H1 (cell line): Measurements from ENCODE around the gene OXNAD1. TPM values are rescaled to one million over a fixed set of nuclear protein-coding genes. Genes with fewer than 3 reads are reported as not detected.

Experiments used
- CTCF ChIA-PET: fragments of 300-600 bp; sonication (Branson Sonifier 250); formaldehyde crosslinking; loops from one replicate; lab custom pipeline; 2021; ENCODE audit not compliant: partially characterized antibody; lab: Charles Lee
- POLR2A ChIA-PET: fragments of 300-600 bp; sonication (Branson Sonifier 250); formaldehyde crosslinking; loops from one replicate; lab custom pipeline; 2021; ENCODE audit warnings: inconsistent platforms; ENCODE audit not compliant: partially characterized antibody; lab: Charles Lee
- DNase-seq, 2 experiments: peaks; one replicate each; pipeline versions ENCODE4 v3.0.0 to v3.0.0-alpha.2; 2010 to 2022; ENCODE audit warnings: low spot score in 2 of 2, low read depth in 1 of 2, mixed read lengths in 1 of 2
- FAIRE-seq: peaks from 2 replicates; lab custom pipeline; 2011; peaks lifted over from hg19 to GRCh38; lab: Jason Lieb, UNC
- H2AFZ ChIP-seq: 2 replicates; pipeline ENCODE4 v1.8.1; 2012; ENCODE audit warnings: low read length, inconsistent platforms
- H2AK5ac ChIP-seq: 2 replicates; pipeline ENCODE4 v1.6.1; 2013; ENCODE audit warnings: low read depth, low read length
- H2BK120ac ChIP-seq: replicated peaks from 2 replicates; pipeline ENCODE3; 2013; ENCODE audit warnings: low read depth, low read length, inconsistent platforms
- H2BK12ac ChIP-seq: 2 replicates; pipeline ENCODE4 v1.6.1; 2013; ENCODE audit warnings: low read depth, low read length
- H2BK15ac ChIP-seq: 2 replicates; pipeline ENCODE4 v1.6.1; 2013; ENCODE audit warnings: low read length
- H2BK20ac ChIP-seq: 2 replicates; pipeline ENCODE4 v1.6.1; 2013; ENCODE audit warnings: low read length
- H2BK5ac ChIP-seq: 2 replicates; pipeline ENCODE4 v1.6.1; 2013; ENCODE audit warnings: low read depth, low read length
- H3K14ac ChIP-seq: 2 replicates; pipeline ENCODE4 v1.6.1; 2013; ENCODE audit warnings: inconsistent platforms; ENCODE audit not compliant: insufficient read length
- H3K18ac ChIP-seq: 2 replicates; pipeline ENCODE4 v1.6.1; 2013; ENCODE audit warnings: low read length; ENCODE audit errors: extremely low read depth
- H3K23ac ChIP-seq: 2 replicates; pipeline ENCODE4 v1.6.1; 2013; ENCODE audit warnings: inconsistent platforms; ENCODE audit not compliant: insufficient read length
- H3K23me2 ChIP-seq: 2 replicates; pipeline ENCODE4 v1.6.1; 2013; ENCODE audit warnings: low read depth, low read length
- H3K27ac ChIP-seq: 2 replicates; pipeline ENCODE4 v1.6.1; 2011; ENCODE audit warnings: low read depth, low read length, inconsistent platforms
- H3K27me3 ChIP-seq, 4 experiments: replicated peaks in 1 of 4; 1 replicate in 1 of 4; 2 replicates in 3 of 4; pipeline versions ENCODE4 v1.6.1 to v1.8.1; 2011 to 2013; ENCODE audit warnings: low read length in 3 of 4, mild to moderate bottlenecking in 3 of 4, inconsistent platforms in 2 of 4, mixed read lengths in 2 of 4, moderate library complexity in 1 of 4; ENCODE audit not compliant: control insufficient read depth in 3 of 4, insufficient read depth in 3 of 4; ENCODE audit errors: extremely low read depth in 1 of 4
- H3K36me3 ChIP-seq, 4 experiments: 2 replicates each; pipeline versions ENCODE4 v1.6.1 to v1.8.1; 2011 to 2013; ENCODE audit warnings: mild to moderate bottlenecking in 4 of 4, low read length in 3 of 4, moderate library complexity in 2 of 4, control low read depth in 1 of 4, inconsistent platforms in 1 of 4; ENCODE audit not compliant: insufficient read depth in 4 of 4, control insufficient read depth in 2 of 4
- H3K4ac ChIP-seq: replicated peaks from 2 replicates; pipeline ENCODE3; 2013; ENCODE audit warnings: low read length, low read depth, mixed read lengths, inconsistent platforms; ENCODE audit not compliant: insufficient read length
- H3K4me1 ChIP-seq, 4 experiments: replicated peaks in 1 of 4; 1 replicate in 1 of 4; 2 replicates in 3 of 4; pipeline versions ENCODE4 v1.6.1 to v1.8.1; 2011 to 2013; ENCODE audit warnings: low read length in 3 of 4, inconsistent platforms in 2 of 4, mixed read lengths in 1 of 4; ENCODE audit not compliant: insufficient read depth in 4 of 4, control insufficient read depth in 3 of 4
- H3K4me2 ChIP-seq, 2 experiments: 2 replicates each; pipeline versions ENCODE4 v1.6.1 to v1.8.1; 2011 to 2013; ENCODE audit warnings: low read depth in 2 of 2, low read length in 2 of 2, control low read depth in 1 of 2, inconsistent platforms in 1 of 2, mild to moderate bottlenecking in 1 of 2; ENCODE audit not compliant: insufficient read depth in 1 of 2
- H3K4me3 ChIP-seq, 4 experiments: fragments of 200-600, 300-600 bp in 1 of 4; sonication (generic), shearing (Covaris generic), sonication (Bioruptor Twin) in 1 of 4; 2 replicates each; pipeline versions ENCODE4 v1.5.1 to v1.8.1; 2011 to 2016; ENCODE audit warnings: low read length in 4 of 4, low read depth in 3 of 4, control low read depth in 2 of 4, inconsistent platforms in 2 of 4, mild to moderate bottlenecking in 2 of 4, mixed read lengths in 1 of 4, moderate library complexity in 1 of 4; ENCODE audit not compliant: insufficient read depth in 2 of 4; ENCODE audit errors: extremely low read depth in 1 of 4
- H3K56ac ChIP-seq: replicated peaks from 2 replicates; pipeline ENCODE3; 2013; ENCODE audit warnings: low read depth, mild to moderate bottlenecking, mixed read lengths, low read length, inconsistent platforms; ENCODE audit not compliant: insufficient read length
- H3K79me1 ChIP-seq: 2 replicates; pipeline ENCODE4 v1.6.1; 2013; ENCODE audit warnings: low read depth, low read length, control low read depth
- H3K79me2 ChIP-seq, 2 experiments: 2 replicates each; pipeline versions ENCODE4 v1.6.1 to v1.8.1; 2012 to 2013; ENCODE audit warnings: low read length in 2 of 2, mild to moderate bottlenecking in 2 of 2, inconsistent platforms in 1 of 2; ENCODE audit not compliant: insufficient read depth in 2 of 2, control insufficient read depth in 1 of 2
- H3K9ac ChIP-seq, 4 experiments: replicated peaks in 1 of 4; 1 replicate in 1 of 4; 2 replicates in 3 of 4; pipeline versions ENCODE4 v1.6.1 to v1.8.1; 2011 to 2013; ENCODE audit warnings: low read depth in 3 of 4, low read length in 3 of 4, control low read depth in 2 of 4, mild to moderate bottlenecking in 2 of 4, moderate library complexity in 2 of 4, inconsistent platforms in 1 of 4; ENCODE audit errors: extremely low read depth in 1 of 4
- H3K9me3 ChIP-seq, 2 experiments: 2 replicates each; pipeline versions ENCODE4 v1.6.1 to v1.8.1; 2012 to 2013; ENCODE audit warnings: mild to moderate bottlenecking in 2 of 2, moderate library complexity in 2 of 2, control low read depth in 1 of 2, inconsistent platforms in 1 of 2, low read depth in 1 of 2, low read length in 1 of 2, mixed read lengths in 1 of 2; ENCODE audit not compliant: insufficient read depth in 2 of 2
- H4K20me1 ChIP-seq, 2 experiments: replicated peaks in 1 of 2; 2 replicates each; pipeline versions ENCODE3 to v1.8.1; 2011 to 2013; ENCODE audit warnings: inconsistent platforms in 2 of 2, low read length in 2 of 2, mild to moderate bottlenecking in 1 of 2; ENCODE audit not compliant: insufficient read depth in 2 of 2, control insufficient read depth in 1 of 2
- H4K5ac ChIP-seq: 2 replicates; pipeline ENCODE4 v1.6.1; 2013; ENCODE audit warnings: low read length, low read depth, mixed read lengths, inconsistent platforms; ENCODE audit not compliant: insufficient read length
- H4K8ac ChIP-seq: 2 replicates; pipeline ENCODE4 v1.8.0; 2013; ENCODE audit warnings: mild to moderate bottlenecking, moderate library complexity, low read length, inconsistent platforms; ENCODE audit not compliant: insufficient read depth; ENCODE audit errors: extremely low read depth
- H4K91ac ChIP-seq: replicated peaks from 2 replicates; pipeline ENCODE3; 2013; ENCODE audit warnings: low read length, mixed read lengths, inconsistent platforms; ENCODE audit not compliant: insufficient read length
- BRCA1 ChIP-seq: IDR thresholded peaks from 2 replicates; pipeline ENCODE4 v1.6.1; 2012; ENCODE audit warnings: low read depth, low read length, improper control_type of control experiment
- CBX8 ChIP-seq: fragments of 300-800, 300-1000 bp; sonication (generic); IDR thresholded peaks from 2 replicates; pipeline ENCODE4 v1.7.1; 2016; ENCODE audit warnings: low read depth, low read length, borderline replicate concordance
- KDM1A ChIP-seq: fragments of 200-600, 300-600 bp; sonication (generic); IDR thresholded peaks from 2 replicates; pipeline ENCODE4 v1.7.1; 2016; ENCODE audit warnings: mild to moderate bottlenecking, low read length, borderline replicate concordance
- MAFK ChIP-seq: IDR thresholded peaks from 2 replicates; pipeline ENCODE4 v1.6.1; 2012; ENCODE audit warnings: low read depth, mild to moderate bottlenecking, improper control_type of control experiment, low read length
- MAX ChIP-seq: IDR thresholded peaks from 2 replicates; pipeline ENCODE4 v1.6.1; 2012; ENCODE audit warnings: inconsistent platforms
- RNF2 ChIP-seq: fragments of 200-900, 300-1000 bp; sonication (generic); IDR thresholded peaks from 2 replicates; pipeline ENCODE4 v1.7.1; 2016; ENCODE audit warnings: borderline replicate concordance, low read depth, mild to moderate bottlenecking, antibody characterized with exemption, low read length; ENCODE audit not compliant: poor library complexity, severe bottlenecking; ENCODE audit errors: missing control alignments
- RXRA ChIP-seq: IDR thresholded peaks from 2 replicates; pipeline ENCODE4 v1.6.1; 2011; ENCODE audit warnings: low read depth, mild to moderate bottlenecking, low read length, moderate library complexity; ENCODE audit not compliant: insufficient read depth
- SAP30 ChIP-seq: fragments of 300-600 bp; sonication (generic); IDR thresholded peaks from 2 replicates; pipeline ENCODE4 v1.7.1; 2012; ENCODE audit warnings: low read length, moderate library complexity, mild to moderate bottlenecking, inconsistent platforms; ENCODE audit not compliant: insufficient read depth, insufficient replicate concordance
- SP4 ChIP-seq: IDR thresholded peaks from 2 replicates; pipeline ENCODE4 v1.6.1; 2012; ENCODE audit warnings: low read length, inconsistent platforms
- TBP ChIP-seq: IDR thresholded peaks from 2 replicates; pipeline ENCODE4 v1.6.1; 2011; ENCODE audit warnings: low read depth, low read length, improper control_type of control experiment
- TCF12 ChIP-seq: IDR thresholded peaks from 2 replicates; pipeline ENCODE4 v1.6.1; 2011; ENCODE audit warnings: low read depth, mild to moderate bottlenecking, low read length
- WGBS, 2 experiments: shearing (Covaris generic) in 1 of 2; methylation state at CpG; one replicate each; pipeline versions ENCODE4 v1.1.6 to v1.1.7; 2013 to 2015; ENCODE audit warnings: low lambda C conversion rate in 2 of 2, mixed read lengths in 2 of 2, inconsistent platforms in 1 of 2, low coverage in 1 of 2, missing lambda C conversion rate in 1 of 2; ENCODE audit not compliant: insufficient replicate concordance in 2 of 2, insufficient coverage in 1 of 2, insufficient read length in 1 of 2; ENCODE audit errors: extremely low coverage in 1 of 2, missing lambda C conversion rate in 1 of 2; 5-methylcytosine and 5-hydroxymethylcytosine counted together
- polyA plus RNA-seq, 7 experiments: library from polyadenylated mRNA; depleted of rRNA in 3 of 7; stranded (reverse) in 5 of 7; unstranded in 2 of 7; fragments of >200 nt in 5 of 7; fragments of 200-250 nt in 2 of 7; gene quantifications; 1 replicate in 5 of 7; 2 replicates in 1 of 7; 4 replicates in 1 of 7; pipeline versions ENCODE4 v1.2.1 to v1.2.3, GENCODE V29; 2011 to 2013; ENCODE audit warnings: missing spikeins in 2 of 7, mixed read lengths in 2 of 7
- total RNA-seq: library from RNA; stranded (reverse); fragmentation: NEBNext Ultra II Directional; extraction: Animal tissue kit (Norgen Biotek cat#: 25700); gene quantifications from 2 replicates; pipeline ENCODE4 v1.2.1, GENCODE V29; 2021

The OXNAD1 gene
- total and polyA plus RNA-seq, 2 of the 8 experiments (the other 6 are each of a cell fraction or from before 2014, with no cell fraction given): 14.9 to 24.8 TPM

GRCh38 chr3:16233806-16234205, 31.2 kb upstream of the OXNAD1 start:
- no peaks in the 10 kb centered on the region for H3K36me3 ChIP-seq
- WGBS, 2 experiments: 100% methylated on average over 1 of the region's 1 CpG; no CpG with 5 or more reads in 1 of the 2 experiments
- no peak overlapping the region for H2BK15ac ChIP-seq
- H3K4me2 ChIP-seq: no peak overlapping the region
- H3K27me3 ChIP-seq: no peaks in the 10 kb centered on the region
- H3K9me3 ChIP-seq: no peaks in the 10 kb centered on the region
- H3K27ac ChIP-seq: no peak overlapping the region
- no peak overlapping the region for H2AFZ ChIP-seq
- no peak overlapping the region for H2AK5ac ChIP-seq
- H2BK20ac ChIP-seq: no peak overlapping the region
- no peak overlapping the region for H2BK5ac ChIP-seq
- no peak overlapping the region for H4K91ac ChIP-seq
- no peak overlapping the region for H3K4ac ChIP-seq
- DNase-seq (no peak), FAIRE-seq (no peak)
- ChIA-PET POLR2A (no interaction called here), CTCF (interaction anchor here (1.1 to 2.6 kb wide), 6 partner anchors 10 to 55 kb away, joined by 3 to 9 read pairs (median 4); no protein-coding TSS in a partner anchor)
- no peaks in the 10 kb centered on the region for H3K79me2 ChIP-seq
- no peaks in the 10 kb centered on the region for H4K20me1 ChIP-seq
- no peak overlapping the region for H3K4me3 ChIP-seq
- H3K9ac ChIP-seq: no peak overlapping the region
- H3K23ac ChIP-seq: no peak overlapping the region
- H2BK12ac ChIP-seq: no peak overlapping the region
- no peak overlapping the region for H3K56ac ChIP-seq
- H3K18ac ChIP-seq: no peak overlapping the region
- H2BK120ac ChIP-seq: no peak overlapping the region
- H3K79me1 ChIP-seq: no peaks in the 10 kb centered on the region
- H3K23me2 ChIP-seq: no peaks in the 10 kb centered on the region
- no peak overlapping the region for H4K5ac ChIP-seq
- TF ChIP-seq TBP (no peak), MAFK (no peak), RXRA (no peak), MAX (no peak), RNF2 (no peak), KDM1A (no peak), CBX8 (no peak), BRCA1 (no peak), SAP30 (no peak), SP4 (no peak), TCF12 (no peak)
- no peak overlapping the region for H3K14ac ChIP-seq
- no peaks in the 10 kb centered on the region for H3K4me1 ChIP-seq
- H4K8ac ChIP-seq: no peak overlapping the region
